ENCODE measurements around the gene MET.
"Not testable (repeated sequence)": the region's sequence is repeated elsewhere in the genome, so short reads cannot be mapped to it uniquely, and the experiment has no call there.

Gene MET

GRCh38 chr7:116752305-116753074 is 80.5 kb downstream of the MET start:
- no peak for DNase-seq (ENCODE audit: low read depth)

- no peak for DNase-seq (ENCODE audit: low read depth)
These were observed 81.1 kb downstream of the MET start for GRCh38 chr7:116753130-116753529.

DNA sequence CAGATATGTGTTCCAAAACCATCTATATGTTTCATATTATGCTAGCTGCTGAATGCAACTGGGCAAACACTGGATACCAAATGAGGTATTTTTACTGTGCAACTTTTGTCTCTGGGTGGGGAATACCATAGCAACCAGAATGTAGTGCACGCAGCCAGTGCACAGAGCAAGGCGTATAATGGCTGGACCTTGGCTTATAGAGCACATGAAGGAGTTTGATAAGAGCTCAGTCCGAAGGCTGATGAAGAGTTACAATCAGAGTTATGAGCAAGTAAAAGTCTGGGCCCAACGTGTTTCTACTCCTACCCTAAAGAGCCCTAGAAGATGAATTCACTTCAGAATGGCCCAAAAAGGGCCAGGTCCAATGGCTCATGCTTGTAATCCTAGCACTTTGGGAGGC is 82.2 kb downstream of the MET start:
- no peak for DNase-seq (ENCODE audit: low read depth)

- DNase-seq (ENCODE audit: low read depth): no peak
These were observed 85.3 kb downstream of the MET start for GRCh38 chr7:116757283-116757682.

DNA sequence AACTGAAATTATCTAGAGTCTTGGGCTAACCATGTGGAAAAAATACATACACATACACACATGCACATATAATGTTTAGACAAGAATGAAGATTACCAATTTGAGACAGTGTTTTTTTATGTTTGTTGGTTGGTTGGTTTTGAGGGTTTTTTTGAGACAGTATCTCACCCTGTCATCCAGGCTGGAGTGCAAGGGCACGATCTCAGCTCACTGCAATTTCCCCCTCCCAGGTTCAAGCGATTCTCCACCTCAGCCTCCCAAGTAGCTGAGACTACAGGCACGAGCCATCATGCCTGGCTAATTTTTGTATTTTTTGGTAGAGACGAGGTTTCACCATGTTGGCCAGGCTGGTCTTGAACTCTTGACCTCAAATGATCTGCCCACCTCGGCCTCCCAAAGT is 87.6 kb downstream of the MET start:
- DNase-seq (ENCODE audit: low read depth): not testable (repeated sequence)

GRCh38 chr7:116762971-116763370 is 91.0 kb downstream of the MET start:
- DNase-seq (ENCODE audit: low read depth): no peak

DNA sequence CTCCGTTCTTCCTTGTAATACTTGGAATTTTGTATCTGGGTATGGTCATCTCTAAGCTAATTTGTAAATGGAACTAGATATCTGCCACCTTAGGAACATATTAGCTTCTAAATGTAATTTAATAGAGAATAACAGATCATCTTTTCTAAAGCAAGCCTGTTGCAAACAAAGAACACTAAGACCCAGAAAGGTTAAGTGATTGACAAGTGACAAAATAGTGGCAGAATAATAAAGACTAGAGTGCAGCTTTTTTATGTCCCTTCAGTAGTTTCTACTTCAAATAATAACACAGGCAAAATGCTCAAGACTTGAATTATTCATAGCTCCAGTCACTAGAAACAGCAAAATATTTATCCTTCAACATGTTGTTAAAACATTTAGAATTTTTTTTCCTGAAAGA is 91.7 kb downstream of the MET start:
- DNase-seq (ENCODE audit: low read depth): no peak

GRCh38 chr7:116766881-116767280 is 94.9 kb downstream of the MET start:
- no peak for DNase-seq (ENCODE audit: low read depth)

DNA sequence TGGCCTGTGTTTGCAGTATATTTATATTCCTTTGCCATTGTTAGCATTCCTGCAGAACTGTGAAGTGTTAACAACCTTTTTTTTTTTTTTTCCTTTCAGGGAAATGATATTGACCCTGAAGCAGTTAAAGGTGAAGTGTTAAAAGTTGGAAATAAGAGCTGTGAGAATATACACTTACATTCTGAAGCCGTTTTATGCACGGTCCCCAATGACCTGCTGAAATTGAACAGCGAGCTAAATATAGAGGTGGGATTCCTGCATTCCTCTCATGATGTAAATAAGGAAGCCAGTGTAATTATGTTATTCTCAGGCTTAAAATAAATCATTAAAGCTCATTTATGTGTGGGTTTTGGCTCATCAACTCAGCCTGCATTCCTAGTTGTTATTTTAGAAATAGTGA is 97.5 kb downstream of the MET start:
- no peak for DNase-seq (ENCODE audit: low read depth)

- DNase-seq (ENCODE audit: low read depth): no peak
These were observed 98.9 kb downstream of the MET start for GRCh38 chr7:116770941-116771340.

GRCh38 chr7:116771640-116772039 is 99.6 kb downstream of the MET start:
- DNase-seq (ENCODE audit: low read depth): no peak

DNA sequence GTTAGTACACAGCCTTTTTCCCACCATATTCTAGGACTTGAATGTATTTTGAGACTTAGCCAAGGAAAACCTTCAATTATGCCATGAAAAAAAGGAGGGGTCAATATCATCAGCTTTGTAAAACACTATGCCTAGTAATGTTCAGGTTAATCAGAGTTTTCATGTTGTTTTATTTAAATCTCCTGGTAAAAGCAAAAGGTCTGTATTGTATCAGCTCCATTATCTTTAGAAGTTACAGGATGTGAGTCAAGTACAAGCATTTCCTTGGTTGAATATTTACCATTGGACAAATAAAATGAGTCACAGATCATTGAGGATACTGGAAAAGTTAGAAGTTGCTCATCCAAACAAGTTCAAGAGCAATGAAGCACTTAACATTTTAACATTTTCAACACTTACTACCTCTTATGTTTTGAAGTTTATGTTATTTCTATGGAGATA is 100.4 kb downstream of the MET start:
- DNase-seq (ENCODE audit: low read depth): peak; percentile 83

DNA sequence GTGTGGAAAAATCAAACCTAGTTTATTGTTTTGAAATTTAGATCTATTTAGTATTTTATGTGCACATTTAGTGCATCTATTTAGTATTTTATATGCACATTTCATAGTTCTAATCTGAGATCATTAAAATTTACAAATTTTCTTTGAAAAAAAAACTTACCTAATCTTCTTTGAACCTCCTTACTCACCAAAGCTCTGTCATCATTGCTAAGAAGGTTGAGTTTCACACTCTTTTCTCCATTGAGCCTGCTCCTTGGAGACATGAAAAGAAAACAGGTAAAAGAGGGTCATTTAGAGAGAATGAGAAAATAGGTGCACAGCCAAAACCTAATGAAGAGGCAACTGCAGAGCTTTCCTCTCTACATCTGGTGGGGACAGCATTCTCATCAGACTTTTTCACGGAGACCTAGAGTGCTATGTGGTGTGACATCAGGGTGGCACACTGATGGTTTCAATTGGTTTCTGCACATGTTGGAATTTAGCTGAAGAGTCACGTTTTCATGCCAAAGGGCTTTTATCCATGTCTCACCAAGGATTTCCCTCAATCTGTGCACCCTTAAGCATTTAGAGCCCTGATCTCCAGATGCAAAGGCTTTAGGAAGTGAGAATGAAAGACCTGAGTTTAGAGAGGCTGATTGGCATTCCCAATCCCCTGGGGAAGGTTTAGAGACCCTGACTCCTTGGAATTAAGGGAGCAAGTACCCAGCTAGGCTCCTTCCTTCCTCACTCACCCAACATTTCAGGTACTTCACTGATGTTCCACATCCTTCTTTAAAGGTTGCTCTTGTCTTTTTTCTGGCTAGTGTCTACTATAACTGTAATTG is 101.1 kb downstream of the MET start:
- no peak for DNase-seq (ENCODE audit: low read depth)

- no peak for DNase-seq (ENCODE audit: low read depth)
These were observed 104.0 kb downstream of the MET start for GRCh38 chr7:116776046-116776445.

- peak; percentile 87 for DNase-seq (ENCODE audit: low read depth)
These were observed 104.8 kb downstream of the MET start for GRCh38 chr7:116776610-116777289.

DNA sequence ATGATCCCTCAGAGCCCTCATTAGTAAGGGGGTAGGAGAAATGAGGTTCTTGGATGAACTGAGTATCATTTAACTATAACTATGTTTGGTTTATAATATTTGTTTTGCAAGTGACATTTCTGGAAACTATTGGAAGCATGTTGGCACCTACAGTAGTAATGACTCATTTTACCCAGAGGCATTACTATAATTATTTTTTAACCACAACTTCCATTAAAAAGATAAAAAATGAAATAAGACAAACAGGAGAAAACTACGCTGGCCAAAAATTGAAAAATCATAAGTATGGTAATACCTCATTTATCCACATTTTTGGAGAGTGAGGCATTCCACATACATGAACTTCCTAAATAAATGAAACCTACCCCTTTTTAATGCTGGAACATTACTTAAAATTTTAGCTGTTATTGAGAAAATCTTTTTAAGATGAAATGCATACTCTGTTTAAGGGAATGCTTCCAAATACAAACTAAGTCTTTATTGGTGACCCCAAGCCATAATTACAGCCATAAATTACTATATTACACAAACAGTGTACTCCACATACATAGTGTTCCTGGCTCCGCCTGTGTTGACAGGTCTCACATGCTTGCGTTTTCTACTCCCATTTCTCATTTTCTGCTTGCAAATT is 105.8 kb downstream of the MET start:
- peak; percentile 57 for DNase-seq (ENCODE audit: low read depth)

DNA sequence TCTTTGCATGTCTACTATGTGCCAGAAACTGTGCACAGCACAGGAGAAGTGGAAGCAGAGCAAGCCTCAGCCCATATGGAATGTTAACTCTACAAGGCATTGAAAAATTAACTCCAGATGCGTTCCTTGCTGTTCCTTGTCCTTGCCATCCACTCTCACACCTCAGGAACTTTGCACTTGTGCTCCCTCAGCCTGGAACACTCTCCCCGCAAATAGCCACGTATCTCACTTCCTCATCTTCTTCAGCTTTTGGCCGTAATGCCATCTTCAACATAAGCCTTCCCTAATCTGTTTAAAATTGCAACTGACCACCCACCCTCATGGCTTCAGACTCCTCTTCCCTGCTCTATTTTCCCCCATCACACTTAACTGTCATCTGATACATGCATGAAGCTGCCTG is 107.2 kb downstream of the MET start:
- DNase-seq (ENCODE audit: low read depth): no peak

- peak; percentile 37 for DNase-seq (ENCODE audit: low read depth)
These were observed 107.9 kb downstream of the MET start for GRCh38 chr7:116779931-116780330.

GRCh38 chr7:116780521-116780920 is 108.5 kb downstream of the MET start:
- DNase-seq (ENCODE audit: low read depth): peak; percentile 50

DNA sequence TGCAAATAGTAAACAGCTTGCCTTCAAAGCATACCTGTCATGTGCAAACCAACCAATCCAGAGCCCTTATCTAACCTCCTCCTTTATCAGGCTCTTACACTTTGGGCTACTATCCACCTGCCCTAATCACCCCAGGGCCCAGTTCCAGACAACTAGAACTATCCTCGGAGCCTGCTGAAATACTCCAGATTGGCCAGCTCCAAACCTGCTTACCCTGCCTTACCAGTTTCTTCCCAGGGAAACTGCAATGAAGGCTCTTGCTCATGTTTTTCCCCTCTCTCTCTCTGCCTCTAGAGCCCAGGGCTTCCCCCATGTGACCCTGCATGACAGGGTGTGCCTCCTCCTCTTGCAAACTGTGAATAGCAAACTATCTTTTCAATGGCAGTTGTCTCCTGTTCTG is 109.0 kb downstream of the MET start:
- DNase-seq (ENCODE audit: low read depth): no peak

DNA sequence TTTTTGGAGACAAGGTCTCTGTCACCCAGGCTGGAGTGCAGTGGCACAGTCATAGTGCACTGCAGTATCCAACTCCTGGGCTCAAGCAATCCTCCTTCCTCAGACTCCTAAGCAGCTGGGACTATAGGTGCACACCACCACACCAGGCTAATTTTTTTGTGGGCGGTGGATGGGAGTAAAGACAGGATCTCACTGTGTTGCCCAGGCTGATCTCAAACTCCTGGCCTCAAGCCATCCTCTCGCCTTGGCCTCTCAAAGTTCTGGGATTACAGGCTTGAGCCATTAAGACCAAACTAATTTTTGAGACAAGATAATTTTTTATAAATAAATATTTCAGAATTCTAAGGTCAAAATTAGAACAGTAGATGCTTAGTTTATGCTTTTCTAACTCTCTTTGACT is 109.6 kb downstream of the MET start:
- DNase-seq (ENCODE audit: low read depth): no peak

DNA sequence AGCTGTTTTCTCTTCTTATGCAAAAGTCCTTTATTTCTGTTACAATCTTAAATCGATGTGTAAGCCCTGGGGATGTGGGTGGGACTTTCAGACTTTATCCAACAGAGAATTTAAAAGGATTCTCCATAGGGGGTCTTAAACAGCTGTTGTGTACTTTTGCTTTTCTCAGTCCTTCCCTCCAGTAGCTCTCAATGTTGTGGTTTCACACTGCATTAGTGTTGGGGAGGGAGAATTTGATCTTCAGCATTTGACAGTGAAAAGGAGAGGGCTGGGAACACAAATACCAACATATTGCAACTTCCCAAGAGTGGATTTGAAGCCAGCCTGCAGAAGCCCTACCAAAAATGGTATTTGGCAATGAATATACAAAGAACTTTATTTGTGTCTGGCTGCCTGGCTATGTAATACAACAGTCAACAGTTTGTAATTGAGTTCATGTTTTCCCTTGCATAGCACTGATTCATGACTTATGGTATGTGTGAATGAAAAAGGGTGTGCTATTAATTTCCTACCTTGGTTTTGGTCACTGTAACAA is 110.2 kb downstream of the MET start:
- peak; percentile 82 for DNase-seq (ENCODE audit: low read depth)
